HG03196 (cell line): ENCODE data around the gene CCDC38.
"Not testable (repeated sequence)": the region's sequence is repeated elsewhere in the genome, so short reads cannot be mapped to it uniquely, and the experiment has no call there.

Experiments
- ATAC-seq: cut with Tn5 transposase; IDR thresholded peaks from one replicate; pipeline ENCODE4 v1.9.1; 2021; ENCODE audit not compliant: unreplicated experiment

The CCDC38 gene

DNA sequence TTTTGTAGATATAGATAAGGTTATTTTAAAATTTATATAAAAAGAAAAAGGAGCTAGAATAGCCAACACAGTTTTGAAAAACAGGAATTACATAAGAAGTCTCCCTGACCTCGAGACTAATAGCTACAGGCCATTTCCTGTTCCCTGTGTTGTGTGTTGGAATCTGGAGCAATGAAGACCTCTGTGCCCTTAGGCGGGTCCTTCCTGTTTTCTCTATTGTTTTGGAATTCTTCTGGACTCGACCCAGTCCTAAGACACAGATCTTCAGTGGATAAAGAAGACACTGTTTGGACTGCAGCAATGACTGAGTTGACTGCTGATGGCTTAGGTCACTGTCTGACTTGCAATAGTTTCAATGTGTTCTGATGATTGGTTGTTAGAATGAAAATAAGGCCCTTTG lies 57.4 kb downstream of the CCDC38 start:
- no peak for ATAC-seq

DNA sequence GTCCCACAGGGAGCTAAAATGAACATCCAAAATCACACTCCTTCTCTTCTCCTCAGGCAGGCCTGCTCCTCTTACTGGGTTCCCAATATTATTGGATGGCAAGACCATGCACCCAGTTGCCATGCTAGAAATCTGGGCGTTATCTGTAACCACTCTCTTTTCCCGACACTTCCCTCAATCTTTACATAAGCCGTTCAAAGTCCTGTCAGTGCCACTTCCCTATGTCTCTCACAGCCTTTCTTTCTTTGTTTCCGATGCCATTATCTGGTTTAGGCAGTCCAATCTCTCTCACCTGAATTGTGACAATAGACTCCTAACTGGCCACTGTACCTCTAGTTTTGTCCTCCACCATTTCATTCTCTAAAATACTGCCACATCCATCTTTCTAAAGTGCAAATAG lies 59.5 kb downstream of the CCDC38 start:
- ATAC-seq: no peak

DNA sequence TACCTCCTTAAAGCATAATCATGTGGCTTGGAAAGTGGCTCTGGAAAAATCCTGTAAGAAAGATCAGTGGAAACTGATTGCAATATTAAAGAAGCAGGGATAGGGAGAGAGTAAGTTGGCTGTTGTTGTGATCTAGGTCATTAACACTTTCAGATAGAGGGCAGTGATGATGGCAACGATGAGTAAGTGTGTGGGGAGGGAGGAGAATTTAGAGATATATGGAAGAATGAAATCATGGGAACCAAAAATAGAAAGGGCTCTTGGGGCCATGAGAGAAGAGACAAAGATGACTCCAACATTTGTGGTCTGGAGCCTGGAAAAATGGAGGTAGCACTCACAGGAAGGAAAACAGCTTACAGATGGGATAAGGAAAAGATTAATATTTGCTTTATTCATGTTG lies 60.3 kb downstream of the CCDC38 start:
- no peak for ATAC-seq

DNA sequence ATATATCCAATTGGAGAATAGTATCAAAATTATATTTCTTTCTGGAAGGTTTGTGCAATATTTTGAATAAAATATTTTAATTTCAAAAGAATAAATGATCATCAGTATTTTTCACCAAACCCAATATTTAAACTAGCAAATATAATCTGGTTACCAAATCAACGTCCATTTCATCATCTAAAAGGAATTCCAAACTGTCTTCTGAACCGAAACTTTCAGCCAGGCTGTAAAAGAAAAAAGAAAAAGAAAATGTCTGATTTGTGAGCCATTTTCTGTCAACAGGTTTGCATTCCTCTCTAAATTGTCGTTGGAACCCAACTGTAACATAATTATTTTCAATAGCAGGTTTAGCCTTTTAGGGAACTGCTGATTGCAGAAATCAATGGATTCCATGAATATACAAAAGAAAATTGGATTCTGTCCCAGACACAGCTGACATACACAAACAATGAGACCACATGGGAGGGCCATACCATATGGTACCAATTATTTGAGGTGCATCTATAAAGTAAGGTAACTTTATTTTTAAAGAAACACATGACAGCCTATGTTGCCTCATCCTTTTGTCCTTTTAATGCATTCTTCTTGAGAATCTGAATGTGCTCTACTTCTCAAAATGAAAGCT lies 61.0 kb downstream of the CCDC38 start:
- ATAC-seq: no peak

DNA sequence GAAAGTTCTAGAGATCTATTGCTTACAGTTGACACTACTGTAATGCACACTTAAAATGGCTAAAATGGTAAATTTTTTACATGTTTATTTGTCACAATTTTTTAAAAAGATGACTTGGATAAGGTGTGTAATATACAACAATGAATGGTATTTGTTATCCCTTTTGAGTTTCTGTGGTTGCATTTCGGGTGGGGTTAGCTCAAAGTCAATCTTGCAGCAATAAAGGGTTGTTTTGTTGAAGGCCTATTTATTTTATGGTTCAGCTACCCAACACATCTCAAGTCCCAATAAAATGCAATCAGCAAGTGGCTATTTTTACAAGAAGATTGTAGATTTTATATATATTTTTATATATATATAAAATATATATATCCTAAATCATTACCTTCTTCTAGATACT lies 61.5 kb downstream of the CCDC38 start:
- no peak for ATAC-seq

DNA sequence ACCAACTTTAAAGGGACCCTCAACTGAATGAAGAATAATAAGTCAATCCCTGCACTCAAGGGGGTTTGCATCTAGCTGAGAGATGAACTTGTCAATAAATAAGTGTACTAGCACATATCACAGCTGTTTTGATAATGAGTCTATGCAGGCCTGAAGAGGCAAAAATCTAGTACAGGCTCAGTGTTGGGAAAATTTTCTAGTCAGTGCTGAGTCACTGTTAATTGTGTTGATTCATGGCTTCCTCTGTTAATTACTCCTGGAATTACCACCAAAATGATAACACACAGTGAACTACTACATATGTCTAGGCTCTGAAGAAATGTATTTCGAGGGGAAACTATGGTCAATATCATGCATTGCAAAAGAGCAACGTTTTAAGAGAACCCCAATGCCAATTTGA lies 64.8 kb downstream of the CCDC38 start:
- no peak for ATAC-seq

DNA sequence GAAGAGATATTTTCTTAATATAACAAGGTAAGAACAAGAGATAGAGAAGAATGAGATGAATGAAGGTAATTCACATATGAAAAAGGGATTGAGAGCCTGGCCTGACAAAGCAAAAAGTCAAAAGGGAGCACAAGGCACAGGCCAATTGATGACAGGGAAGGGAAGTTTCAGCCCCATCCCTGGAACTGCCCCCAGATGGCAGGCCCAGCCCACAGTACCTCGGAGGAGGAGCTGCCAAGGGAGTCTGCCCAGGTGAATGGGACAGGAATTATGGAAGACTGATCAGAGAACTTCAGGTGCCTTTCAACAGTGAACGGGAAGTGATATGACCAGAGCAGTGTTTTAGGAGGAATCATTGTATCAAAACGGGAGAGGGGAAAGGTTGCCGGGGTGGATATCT lies 68.0 kb downstream of the CCDC38 start:
- no peak for ATAC-seq

DNA sequence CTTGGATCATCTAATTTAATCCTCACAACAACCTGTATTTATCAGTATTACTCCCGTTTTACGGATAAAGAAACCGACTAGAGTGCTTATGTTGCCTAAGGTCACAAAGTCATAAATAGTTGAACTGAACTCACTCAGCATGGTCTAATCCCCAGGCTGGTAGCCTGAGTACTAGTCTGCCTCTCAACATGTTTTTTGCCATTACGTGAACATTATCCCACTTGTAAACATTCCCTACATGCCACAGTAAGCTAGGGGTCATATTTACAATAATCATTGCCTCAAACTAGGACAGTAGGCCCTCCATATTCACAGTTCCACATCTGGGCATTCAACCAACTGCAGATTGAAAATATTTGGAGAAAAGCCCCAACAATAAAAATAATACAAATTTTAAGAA lies 71.5 kb downstream of the CCDC38 start:
- no peak for ATAC-seq

DNA sequence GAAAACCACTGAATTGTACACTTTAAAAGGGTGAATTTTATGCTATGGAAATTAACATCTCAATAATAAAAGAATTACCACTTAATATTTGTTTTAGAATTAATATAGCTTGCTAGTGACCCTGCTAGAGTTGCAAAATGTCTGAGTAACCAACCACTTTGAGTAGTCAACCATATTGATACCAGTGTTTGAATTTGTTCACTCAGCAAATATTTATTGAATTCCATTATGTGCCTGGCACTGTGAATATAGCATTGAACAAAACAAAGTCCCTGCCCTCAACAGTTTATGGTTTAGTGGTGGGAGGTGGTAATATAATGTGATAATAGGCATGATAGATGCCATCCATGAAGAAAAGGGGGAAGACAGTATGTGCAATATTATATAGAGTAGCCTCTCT lies 79.1 kb downstream of the CCDC38 start:
- no peak for ATAC-seq

DNA sequence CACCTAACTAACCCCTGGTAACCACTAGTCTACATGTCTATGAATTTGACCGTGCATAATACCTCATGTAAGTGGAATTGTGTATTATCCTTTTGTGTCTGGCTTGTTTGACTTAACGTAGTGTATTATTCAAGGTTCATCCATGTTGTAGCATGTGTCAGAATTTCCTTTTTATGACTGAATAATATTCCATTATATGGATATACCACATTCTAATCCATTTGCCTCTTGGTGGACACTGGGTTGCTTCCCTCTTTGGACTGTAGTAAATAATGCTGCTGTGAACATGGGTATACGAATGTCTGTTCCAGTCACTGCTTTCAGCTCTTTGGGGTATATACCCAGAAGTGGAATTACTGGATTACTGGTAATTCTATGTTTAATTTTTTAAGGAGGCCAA lies 80.4 kb downstream of the CCDC38 start:
- no peak for ATAC-seq

DNA sequence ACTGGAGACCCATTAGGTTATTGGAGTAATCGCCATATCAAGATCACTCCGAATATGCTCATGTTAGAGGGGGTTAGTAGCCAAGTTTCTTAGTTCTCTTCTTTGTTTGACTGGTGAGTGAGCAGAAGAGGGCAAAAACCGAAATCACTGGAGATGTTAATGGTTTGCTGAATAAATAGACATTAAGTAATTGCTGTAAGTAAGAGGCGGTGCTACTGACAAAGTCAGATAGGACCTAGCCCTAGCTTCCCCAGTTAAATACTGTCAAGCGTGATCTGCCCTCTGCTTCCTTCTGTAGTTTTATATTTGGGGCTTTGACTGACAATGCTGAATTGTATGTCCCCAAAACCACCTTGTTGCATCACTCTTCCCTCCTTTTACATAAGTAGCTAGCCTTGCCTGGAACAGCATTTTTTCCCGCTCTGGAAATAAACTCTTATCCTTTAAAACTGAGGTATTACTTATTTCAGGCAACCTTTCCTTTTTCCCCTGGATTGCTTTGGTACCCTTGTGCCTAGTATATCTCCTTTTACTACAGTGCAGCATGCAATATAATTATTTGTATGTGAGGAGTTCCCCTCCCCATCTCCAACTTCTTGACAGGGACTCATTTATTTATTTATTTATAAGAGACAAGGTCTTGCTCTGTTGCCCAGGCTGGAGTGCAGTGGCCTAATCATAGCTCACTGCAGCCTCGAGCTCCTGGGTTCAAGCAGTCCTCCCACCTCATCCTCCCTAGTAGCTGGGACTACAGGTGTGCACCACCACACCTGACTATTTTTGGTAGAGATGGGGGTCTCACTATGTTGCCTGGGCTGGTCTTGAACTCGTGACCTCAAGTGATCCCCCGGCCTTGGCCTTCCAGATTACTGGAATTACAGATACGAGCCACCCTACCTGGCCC lies 82.2 kb downstream of the CCDC38 start:
- no peak for ATAC-seq

DNA sequence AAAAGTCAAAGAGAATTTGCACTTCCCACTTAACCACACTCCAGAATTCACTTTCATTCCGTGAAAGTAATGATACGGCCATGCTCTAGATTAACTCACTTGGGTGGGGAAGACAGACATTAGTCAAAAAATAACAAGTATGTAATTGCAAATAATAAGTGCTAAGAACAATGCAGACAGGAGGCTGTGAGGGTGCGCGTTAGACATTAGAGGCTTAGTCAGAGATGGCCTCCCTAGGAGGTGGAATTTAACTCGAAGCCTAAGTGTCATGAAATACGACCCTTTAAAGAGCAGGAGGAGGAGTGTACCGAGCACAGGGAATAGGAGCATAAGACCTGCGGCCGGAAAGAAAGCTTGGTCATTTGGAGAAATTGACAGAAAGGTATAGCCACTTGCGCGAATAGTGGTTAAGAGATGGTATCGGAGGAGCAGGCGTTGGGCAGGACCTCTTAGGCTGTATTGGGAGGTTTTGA lies 83.0 kb downstream of the CCDC38 start:
- ATAC-seq: no peak

DNA sequence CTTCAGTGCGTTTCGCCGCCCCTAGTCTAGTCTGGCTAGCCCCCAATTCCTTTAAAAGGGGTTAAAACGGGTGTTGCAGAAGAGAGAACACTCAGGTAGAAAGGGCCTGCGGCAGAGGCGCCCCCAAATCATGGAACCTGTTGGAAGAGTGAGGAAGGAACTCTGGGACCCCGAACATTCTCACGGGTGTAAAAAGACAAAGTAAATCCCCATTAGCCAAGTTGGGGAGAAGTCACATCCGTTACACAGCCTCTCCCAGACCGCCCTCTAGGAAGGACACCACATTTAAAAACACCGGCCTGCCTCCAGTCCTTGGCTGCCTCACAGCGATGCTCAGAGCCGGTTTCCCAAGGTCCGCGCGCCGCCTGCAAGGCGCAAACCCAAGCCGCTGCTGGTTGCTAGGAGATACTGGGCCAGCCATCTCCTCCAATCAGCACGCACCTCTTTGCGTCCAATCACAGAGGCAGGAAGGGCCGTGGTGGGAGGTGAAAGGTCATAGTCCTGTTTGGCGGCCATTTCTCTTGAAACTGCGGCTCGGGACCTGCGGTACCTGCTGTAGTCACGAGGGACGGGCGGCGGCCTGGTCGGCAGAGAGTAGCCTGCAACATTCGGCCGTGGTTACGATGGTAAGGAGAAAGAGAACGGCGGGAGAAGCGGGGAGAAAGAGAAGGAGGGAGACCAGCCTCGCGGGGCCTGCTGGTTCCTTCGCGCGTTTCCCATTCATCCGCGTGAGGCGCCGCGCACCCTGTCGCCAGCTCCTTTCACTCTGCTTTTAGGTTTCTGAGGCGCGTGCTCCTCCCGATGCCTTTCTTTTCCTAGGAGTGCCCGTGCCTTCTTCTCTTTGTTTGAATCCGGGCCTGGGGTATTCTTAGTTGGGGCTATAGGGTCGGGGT lies 83.7 kb downstream of the CCDC38 start, which contains the start of gene SNRPF:
Gene SNRPF (plus strand): TSS at position 502 of the 893 bp plus-strand sequence. CDS start 122 bp downstream, at position 624.
- peak; percentile 99 for ATAC-seq

DNA sequence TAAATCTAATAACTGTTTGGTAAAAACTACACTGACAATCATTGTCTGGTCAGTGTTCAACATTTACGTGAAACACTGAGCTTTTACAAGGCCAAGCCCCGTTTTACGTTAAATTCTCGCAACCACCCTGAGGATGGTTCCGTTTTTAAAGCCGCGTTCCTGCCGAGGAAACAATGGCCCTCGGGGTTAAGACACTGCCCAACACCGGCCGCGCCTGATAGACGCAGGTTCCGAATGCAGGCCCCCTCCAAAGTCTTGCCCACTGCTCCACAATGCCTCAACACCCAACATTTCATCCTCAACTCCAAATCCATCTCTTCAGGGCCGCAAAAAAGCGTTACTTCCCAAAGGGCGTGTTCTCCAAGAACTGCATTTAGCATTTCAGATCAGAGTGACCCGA lies 84.6 kb downstream of the CCDC38 start:
- no peak for ATAC-seq

DNA sequence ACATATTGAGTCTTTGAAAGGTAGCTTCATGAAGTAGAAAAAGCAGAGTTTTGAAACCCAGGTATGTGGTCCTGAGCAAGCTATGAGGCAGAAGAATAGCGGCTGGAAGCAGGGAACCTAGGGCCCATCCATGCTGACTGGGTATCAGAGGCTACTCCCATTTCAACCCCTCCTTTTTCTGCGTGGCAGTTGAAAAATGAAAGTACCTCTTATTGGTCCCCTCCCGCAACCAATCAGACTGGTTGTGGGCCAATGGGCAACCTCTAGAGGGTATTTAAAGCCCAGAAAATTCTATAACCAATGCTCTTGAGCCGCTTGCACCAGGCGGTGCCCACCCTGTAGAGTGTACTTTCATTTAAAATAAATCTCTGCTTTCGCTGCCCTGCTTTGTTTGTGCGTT lies 85.3 kb downstream of the CCDC38 start:
- no peak for ATAC-seq

DNA sequence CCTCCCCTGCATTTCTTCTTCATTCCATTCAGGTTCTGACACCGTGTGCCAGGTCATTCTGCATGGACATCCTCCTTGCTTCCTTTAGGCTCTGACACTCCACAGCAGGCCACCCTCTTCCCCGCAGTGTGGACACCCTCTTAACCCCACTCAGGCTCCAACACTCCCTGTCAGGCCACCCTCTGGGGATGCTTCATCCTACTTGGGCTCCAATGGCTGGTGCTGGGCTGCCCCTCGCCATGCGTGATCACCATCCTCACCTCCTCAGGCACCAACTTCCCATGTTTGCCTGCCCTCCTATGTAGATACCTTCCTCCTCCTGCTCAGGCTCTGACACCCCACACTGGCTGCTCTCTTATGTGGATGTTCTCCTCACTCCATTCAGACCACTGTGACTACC lies 90.3 kb downstream of the CCDC38 start:
- no peak for ATAC-seq

DNA sequence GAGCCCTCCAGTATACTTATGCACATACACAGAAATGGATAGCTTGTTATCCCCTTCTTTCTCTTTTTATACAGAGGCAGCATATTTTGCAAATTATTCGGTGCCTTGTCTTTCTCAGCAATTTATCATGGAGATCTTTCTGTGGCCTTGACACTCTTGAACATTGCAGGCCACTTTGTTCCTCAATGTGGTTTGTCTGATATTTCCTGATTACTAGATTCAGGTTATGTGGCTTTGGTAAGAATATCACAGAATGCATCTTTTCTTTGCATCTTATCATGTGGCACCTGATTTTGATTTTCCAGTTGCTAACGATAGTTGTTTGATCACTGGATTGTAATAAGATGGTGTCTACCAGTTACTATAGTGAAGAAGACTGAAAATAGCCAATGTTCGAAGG lies 90.8 kb downstream of the CCDC38 start:
- ATAC-seq: no peak

DNA sequence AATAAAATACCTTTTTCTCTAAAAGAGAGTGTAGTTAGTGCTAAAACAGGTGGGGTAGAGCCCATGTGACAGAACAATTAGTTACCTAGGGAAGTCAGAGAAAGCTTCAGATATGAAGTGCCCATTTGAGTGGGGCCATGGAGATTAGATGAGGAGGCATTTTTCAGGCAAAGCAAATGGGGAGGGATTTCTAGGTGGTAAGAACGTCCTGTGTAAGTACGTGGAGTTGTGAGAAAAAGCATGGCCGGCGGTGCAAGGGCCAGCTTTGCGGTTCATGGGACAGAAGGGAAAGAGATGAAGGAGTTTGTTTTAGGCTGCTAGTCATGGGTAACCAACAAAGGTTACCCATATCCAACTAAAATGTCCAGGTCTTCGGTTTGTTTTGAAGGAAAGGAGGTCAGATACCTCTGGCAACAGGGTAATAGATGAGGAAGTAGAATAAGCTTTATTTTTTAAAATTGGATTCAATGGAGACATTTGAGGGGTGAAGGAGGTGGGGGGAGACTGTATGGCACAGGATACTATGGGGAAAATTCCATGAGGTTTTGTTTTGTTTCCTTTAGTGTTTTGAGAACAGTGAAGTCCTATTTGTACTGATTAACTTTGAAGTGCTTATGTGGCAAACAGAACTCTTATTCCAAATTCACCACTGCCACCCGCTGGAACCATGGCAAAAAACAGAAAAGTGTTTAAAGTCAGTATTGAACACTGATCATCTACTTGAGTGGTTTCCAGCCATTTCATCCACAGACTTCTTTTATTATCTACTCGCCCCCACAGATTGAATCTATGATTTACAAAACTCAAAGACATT lies 93.6 kb downstream of the CCDC38 start:
- ATAC-seq: no peak

DNA sequence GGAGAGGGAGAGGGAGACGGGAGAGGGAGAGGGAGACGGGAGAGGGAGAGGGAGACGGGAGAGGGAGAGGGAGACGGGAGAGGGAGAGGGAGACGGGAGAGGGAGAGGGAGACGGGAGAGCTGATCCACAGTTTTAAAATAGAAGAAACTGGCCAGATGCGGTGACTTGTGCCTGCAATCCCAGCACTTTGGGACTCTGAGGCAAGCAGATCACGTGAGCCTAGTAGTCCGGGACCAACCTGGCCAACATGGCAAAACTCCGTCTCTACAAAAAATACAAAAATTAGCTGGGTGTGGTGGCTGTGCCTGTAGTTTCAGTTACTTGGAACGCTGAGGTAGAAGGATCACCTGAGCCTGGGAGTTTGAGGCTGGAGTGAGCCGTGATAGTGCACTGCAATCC lies 100.0 kb downstream of the CCDC38 start:
- ATAC-seq: not testable (repeated sequence)

DNA sequence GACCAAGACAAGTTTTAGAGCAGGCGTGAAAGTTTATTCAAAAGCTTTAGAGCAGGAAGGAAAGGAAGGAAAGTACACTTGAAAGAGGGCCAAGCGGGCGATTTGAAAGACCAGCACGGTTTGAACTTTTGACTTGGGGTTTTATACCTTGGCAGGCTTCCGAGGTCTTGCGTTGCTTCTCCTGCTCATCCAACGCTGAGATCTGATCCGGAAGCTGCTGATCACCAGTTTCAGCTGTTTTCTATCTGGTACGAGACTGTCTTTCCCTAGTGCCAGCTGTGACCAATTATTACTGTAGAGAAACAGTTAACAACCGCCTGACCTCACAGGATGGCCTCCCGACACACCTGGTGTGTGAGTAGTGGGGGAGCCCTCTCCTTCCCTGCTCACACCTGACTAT lies 104.3 kb downstream of the CCDC38 start:
- no peak for ATAC-seq
